K562 (cell line): ENCODE results near the gene MBLAC2. TPM values are rescaled to one million over a fixed set of nuclear protein-coding genes. Genes with fewer than 3 reads are reported as not detected.

Experiments
- ATAC-seq: fragments of 200-7000 bp; cut with Tn5 transposase; 3 replicates; pipeline ENCODE4 v1.9.1; 2020; ENCODE audit warnings: moderate library complexity
- BruUV-seq: library from RNA; stranded (reverse); fragments of 400-500 nt; replicated peaks from 2 replicates; lab custom pipeline; 2021; lab: Mats Ljungman, UMichigan
- CTCF ChIA-PET: fragments of 300-600 bp; formaldehyde crosslinking; extraction: SDS; loops from one replicate; lab custom pipeline; 2021; ENCODE audit warnings: low intra/inter-chr PET ratio; lab: Yijun Ruan, JAX
- POLR2A ChIA-PET: fragments of 300-600, 350-650 bp; sonication (Branson Sonifier 250); formaldehyde crosslinking; extraction: SDS; loops from one replicate; lab custom pipeline; 2021; ENCODE audit warnings: antibody characterized with exemption, inconsistent platforms; lab: Yijun Ruan, JAX
- DNase-seq, 4 experiments: peaks; one replicate each; pipeline versions ENCODE4 v3.0.0 to v3.0.0-alpha.2; 2011 to 2018; ENCODE audit warnings: low spot score in 3 of 4, mixed read lengths in 3 of 4; ENCODE audit errors: extremely low read depth in 1 of 4
- FAIRE-seq: peaks from 2 replicates; lab custom pipeline; 2011; peaks lifted over from hg19 to GRCh38; lab: Jason Lieb, UNC
- H2AFZ ChIP-seq: 2 replicates; pipeline ENCODE4 v1.6.0; 2011; ENCODE audit warnings: low read depth, low read length, control low read depth, inconsistent platforms
- H3K27ac ChIP-seq: fragments of 200-600 bp; 3 replicates; pipeline ENCODE4 v1.8.0; 2011; ENCODE audit warnings: low read depth, mild to moderate bottlenecking, control low read depth, inconsistent platforms, low read length, moderate library complexity, mixed read lengths; ENCODE audit errors: extremely low read depth
- H3K27me3 ChIP-seq, 2 experiments: fragments of 300-600 bp in 1 of 2; 2 replicates in 1 of 2; 3 replicates in 1 of 2; pipeline versions ENCODE4 v1.6.0 to v1.8.0; 2011; ENCODE audit warnings: inconsistent platforms in 2 of 2, low read length in 2 of 2, mild to moderate bottlenecking in 1 of 2, mixed read lengths in 1 of 2, moderate library complexity in 1 of 2; ENCODE audit not compliant: control insufficient read depth in 2 of 2, insufficient read depth in 2 of 2
- H3K36me3 ChIP-seq: fragments of 300-600 bp; 3 replicates; pipeline ENCODE4 v1.8.0; 2011; ENCODE audit warnings: mild to moderate bottlenecking, low read length, inconsistent platforms; ENCODE audit not compliant: control insufficient read depth, insufficient read depth
- H3K4me1 ChIP-seq, 2 experiments: fragments of 200-600 bp in 1 of 2; replicated peaks in 1 of 2; 2 replicates in 1 of 2; 3 replicates in 1 of 2; pipeline versions ENCODE4 v1.5.1 to v1.8.0; 2011; ENCODE audit warnings: inconsistent platforms in 2 of 2, low read length in 2 of 2, mild to moderate bottlenecking in 1 of 2, mixed read lengths in 1 of 2, moderate library complexity in 1 of 2; ENCODE audit not compliant: control insufficient read depth in 2 of 2, insufficient read depth in 2 of 2
- H3K4me2 ChIP-seq: 2 replicates; pipeline ENCODE4 v1.6.1; 2011; ENCODE audit warnings: low read length, control low read depth, inconsistent platforms, mixed read lengths; ENCODE audit not compliant: insufficient read depth
- H3K4me3 ChIP-seq: fragments of 200-600 bp; sonication (generic), shearing (Covaris generic); 2 replicates; pipeline ENCODE4 v1.5.1; 2016; ENCODE audit warnings: control low read depth, inconsistent platforms
- H3K79me2 ChIP-seq: fragments of 200-600 bp; 3 replicates; pipeline ENCODE4 v1.8.0; 2011; ENCODE audit warnings: low read length, inconsistent platforms; ENCODE audit not compliant: control insufficient read depth, insufficient read depth
- H3K9ac ChIP-seq, 2 experiments: 2 replicates each; pipeline versions ENCODE4 v1.6.0 to v1.6.1; 2011; ENCODE audit warnings: low read depth in 2 of 2, low read length in 2 of 2, control low read depth in 1 of 2, inconsistent platforms in 1 of 2, mild to moderate bottlenecking in 1 of 2, mixed read lengths in 1 of 2; ENCODE audit not compliant: insufficient read depth in 1 of 2
- H3K9me1 ChIP-seq: one replicate; pipeline ENCODE4 v1.6.0; 2011; ENCODE audit warnings: inconsistent platforms, mild to moderate bottlenecking, low read length, moderate library complexity; ENCODE audit not compliant: control insufficient read depth, insufficient read depth
- H3K9me3 ChIP-seq: replicated peaks from 2 replicates; pipeline ENCODE4 v1.5.1; 2011; ENCODE audit warnings: low read depth, low read length, inconsistent platforms; ENCODE audit not compliant: control insufficient read depth, insufficient read depth
- H4K20me1 ChIP-seq: replicated peaks from 2 replicates; pipeline ENCODE4 v1.6.1; 2011; ENCODE audit warnings: low read length, inconsistent platforms, mixed read lengths; ENCODE audit not compliant: control insufficient read depth, insufficient read depth
- ATF2 ChIP-seq: sonication (generic); formaldehyde crosslinking; IDR thresholded peaks from 2 replicates; pipeline ENCODE4 v1.8.1; 2022; ENCODE audit warnings: missing genetic modification reagents
- BCL6 ChIP-seq: fragments of 250-450 bp; sonication (Bioruptor Pico); IDR thresholded peaks from 2 replicates; pipeline ENCODE4 v1.4.0; 2020
- C11orf30 ChIP-seq: fragments of 450-650 bp; IDR thresholded peaks from 2 replicates; pipeline ENCODE4 v1.6.1; 2016; ENCODE audit warnings: low read depth, mild to moderate bottlenecking
- ID3 ChIP-seq, 2 experiments: fragments of 250-450 bp in 1 of 2; fragments of 450-650 bp in 1 of 2; sonication (Bioruptor Pico) in 1 of 2; IDR thresholded peaks; 2 replicates each; pipeline versions ENCODE4 v1.6.1 to v1.8.0; 2016 to 2021; ENCODE audit warnings: mild to moderate bottlenecking in 2 of 2, moderate library complexity in 2 of 2, missing compliant biosample characterization in 1 of 2, missing genetic modification characterization in 1 of 2
- POLR3A ChIP-seq: IDR thresholded peaks from 2 replicates; pipeline ENCODE4 v1.6.1; 2011; ENCODE audit warnings: borderline replicate concordance, mild to moderate bottlenecking, moderate library complexity; ENCODE audit not compliant: insufficient read length, insufficient read depth; ENCODE audit errors: extremely low read depth
- SPI1 ChIP-seq: IDR thresholded peaks from 2 replicates; pipeline ENCODE4 v1.6.1; 2011; ENCODE audit warnings: low read depth, low read length, control low read depth, borderline replicate concordance
- ZNF316 ChIP-seq: fragments of 450-650 bp; IDR thresholded peaks from 2 replicates; pipeline ENCODE4 v1.6.1; 2016
- WGBS: fragments of 100-300 bp; shearing (Covaris generic); methylation state at CpG from one replicate; pipeline ENCODE4 v1.1.6; 2016; ENCODE audit warnings: low coverage, mixed read lengths; ENCODE audit not compliant: insufficient coverage; ENCODE audit errors: missing lambda C conversion rate; 5-methylcytosine and 5-hydroxymethylcytosine counted together
- in situ Hi-C: fragments of 300-500 bp; cut with MboI; formaldehyde crosslinking; loops from 4 replicates; pipeline ENCODE4 v1.15.0; 2018; ENCODE audit warnings: inconsistent platforms, mixed read lengths
- intact Hi-C: fragments of 100-400 bp; cut with micrococcal nuclease; formaldehyde crosslinking; loops from 2 replicates; pipeline ENCODE4 v1.14.2; 2022
- polyA plus RNA-seq, 8 experiments: library from polyadenylated mRNA; depleted of rRNA in 4 of 8; stranded (reverse) in 5 of 8; unstranded in 3 of 8; fragments of >200 nt; fragmentation: Nextera tagmentation in 2 of 8; fragmentation: Illumina TruSeq in 1 of 8; extraction: Ambion mirVana in 2 of 8; extraction: Trizol in 1 of 8; gene quantifications; 2 replicates each; pipeline versions ENCODE4 v1.2.1 to v1.2.3, GENCODE V29; 2011 to 2014; ENCODE audit warnings: inconsistent platforms in 1 of 8, missing spikeins in 1 of 8
- total RNA-seq, 7 experiments: library from RNA; depleted of rRNA in 6 of 7; stranded (reverse); fragments of >200 nt in 6 of 7; fragmentation: Illumina TruSeq in 2 of 7; extraction: Trizol in 2 of 7; gene quantifications; 2 replicates each; pipeline versions ENCODE4 v1.2.1 to v1.2.3, GENCODE V29; 2011 to 2021; ENCODE audit warnings: low replicate concordance in 1 of 7

The MBLAC2 gene
- total and polyA plus RNA-seq, 9 of the 15 experiments (the other 6 are each of a cell fraction or from before 2014, with no cell fraction given), result 2.4 to 13.1 (median 10.3) TPM

- TF ChIP-seq ATF2 (CRISPR knock-in tag) (no peak), ID3 (CRISPR knock-in tag; IDR thresholded peaks at IDR 0.05) (no peak), ID3 (tag; IDR thresholded peaks at IDR 0.05) (no peak), POLR3A (no peak)
Observed at GRCh38 chr5:90477073-90477472, 2.5 kb upstream of the MBLAC2 start (continued).

- Histone ChIP-seq H3K4me3 (peak overlapping the region; percentile 65), H3K4me2 (peak overlapping the region; percentile 96), H3K9ac (peak overlapping the region in 1 of 2 experiments; percentile 86; a peak in 2 of 4 replicates), H3K79me2 (peaks cover 84% of the 10 kb centered on the region), H3K36me3 (peaks cover 35% of the 10 kb centered on the region), H2AFZ (peak overlapping the region; percentile 7), H3K27ac (peak overlapping the region; percentile 39; the same call in 2 of the 3 replicates), H3K9me1 (no peaks in the 10 kb centered on the region), H4K20me1 (no peaks in the 10 kb centered on the region), H3K9me3 (no peaks in the 10 kb centered on the region), H3K4me1 (peaks cover 16 to 30% of the 10 kb centered on the region in 2 experiments; a peak in 4 of 5 replicates), H3K27me3 (no peaks in the 10 kb centered on the region)
- no TSS peak for BruUV-seq
- DNase-seq (peak in 2 of 4 experiments; percentile 12 to 27), ATAC-seq (peak; percentile 4; the same call in 2 of the 3 replicates), FAIRE-seq (peak; percentile 67)
- TF ChIP-seq C11orf30 (peak; percentile 12; the same call in 1 of the 2 replicates), SPI1 (0 out of 2 replicates have a peak, but pooled peaks have one; percentile 4), BCL6 (CRISPR knock-in tag) (no peak), ZNF316 (peak; percentile 6; the same call in 1 of the 2 replicates)
- POLR2A ChIA-PET, result interaction anchor here (0.7 to 0.9 kb wide), 3 partner anchors 10 to 173 kb away, joined by 3 read pairs; no protein-coding TSS in a partner anchor
- WGBS, result 12% methylated on average over 3 of the region's 3 CpGs
- intact Hi-C loops, result loop anchor here (10.0 kb wide), 1 partner anchor 128 kb away; no protein-coding TSS in a partner anchor
- CTCF ChIA-PET, result no interaction called here
- in situ Hi-C loops, result no loop called here
Observed at GRCh38 chr5:90476391-90476790, 1.8 kb upstream of the MBLAC2 start.
